Right cardiac atrium (tissue), 5 donors: Measurements from ENCODE around the gene TRIP10. TPM values are rescaled to one million over a fixed set of nuclear protein-coding genes. Genes with fewer than 3 reads are reported as not detected.
"Not testable (repeated sequence)": the region's sequence is repeated elsewhere in the genome, so short reads cannot be mapped to it uniquely, and the experiment has no call there.

Experiments
- ATAC-seq, 2 donors: fragments of 200-7000 bp; cut with Tn5 transposase; one replicate each; pipeline versions ENCODE4 v1.8.0 to v1.9.1; 2020; ENCODE audit warnings: moderate library complexity in 2 of 2, mild to moderate bottlenecking in 1 of 2
- DNase-seq, 3 donors: peaks; one replicate each; pipeline ENCODE4 v3.0.0-alpha.2; 2020
- H3K27ac ChIP-seq: one replicate; pipeline ENCODE4 v1.5.1; 2013; ENCODE audit warnings: mild to moderate bottlenecking, low read length, control low read depth, moderate library complexity
- H3K27me3 ChIP-seq: one replicate; pipeline ENCODE4 v1.6.1; 2013; ENCODE audit not compliant: control insufficient read depth, insufficient read depth
- H3K4me1 ChIP-seq: one replicate; pipeline ENCODE4 v1.6.1; 2013; ENCODE audit warnings: low read length; ENCODE audit not compliant: control insufficient read depth, insufficient read depth
- H3K4me3 ChIP-seq: one replicate; pipeline ENCODE4 v1.5.1; 2013; ENCODE audit warnings: low read length, control low read depth
- H3K9me3 ChIP-seq: one replicate; pipeline ENCODE4 v1.6.1; 2013; ENCODE audit warnings: low read length; ENCODE audit not compliant: control insufficient read depth
- WGBS: extraction: QIAGEN DNeasy Blood & Tissue Kit; methylation state at CpG from one replicate; pipeline ENCODE4 v1.1.7; 2013; 5-methylcytosine and 5-hydroxymethylcytosine counted together
- intact Hi-C, 4 donors: fragments of 100-400 bp; cut with DNase I; formaldehyde crosslinking; loops; one replicate each; pipeline versions ENCODE4 v1.11.0 to v1.14.0; 2022 to 2023
- polyA plus RNA-seq: library from polyadenylated mRNA; stranded (reverse); fragments of 200-250 nt; gene quantifications from one replicate; pipeline ENCODE4 v1.2.3, GENCODE V29; 2013
- total RNA-seq, 4 donors: library from RNA; stranded (reverse); fragmentation: NEBNext Ultra II Directional; extraction: Animal tissue kit (Norgen Biotek cat#: 25700); gene quantifications; one replicate each; pipeline ENCODE4 v1.2.1, GENCODE V29; 2021
- donor health status: healthy with polysubstance abuse.
- donor health status: DM: no; HTN: yes; CAD: no.
- donor health status: DM: no; HTN: no; CAD: no.
- donor health status: DM: no; HTN: yes; CAD: no; lungs with severe emphysema.
- donor health status: DM: yes; HTN: yes; CAD: no.

Gene TRIP10
- total and polyA plus RNA-seq, 5 donors = 68.8 to 92.6 (median 83.8) TPM

- Histone ChIP-seq H3K27me3 (no peaks in the 10 kb centered on the region), H3K4me3 (no peak overlapping the region), H3K9me3 (no peaks in the 10 kb centered on the region), H3K4me1 (no peaks in the 10 kb centered on the region), H3K27ac (no peak overlapping the region)
- no peak for ATAC-seq
- no peak for DNase-seq
- intact Hi-C loops = no loop called here
These were observed 39.5 kb upstream of the TRIP10 start for GRCh38 chr19:6699935-6700334.

- Histone ChIP-seq H3K4me1 (no peaks in the 10 kb centered on the region), H3K9me3 (no peaks in the 10 kb centered on the region), H3K27me3 (no peaks in the 10 kb centered on the region), H3K4me3 (no peak overlapping the region), H3K27ac (no peak overlapping the region)
- intact Hi-C loops = no loop called here
- WGBS = 85% methylated on average over 8 of the region's 8 CpGs
- DNase-seq = no peak
- ATAC-seq = no peak
These were observed 38.7 kb upstream of the TRIP10 start for GRCh38 chr19:6700586-6701316.

GRCh38 chr19:6705931-6706632, 33.4 kb upstream of the TRIP10 start:
- Histone ChIP-seq H3K4me1 (no peaks in the 10 kb centered on the region), H3K4me3 (no peak overlapping the region), H3K27ac (no peak overlapping the region), H3K27me3 (no peaks in the 10 kb centered on the region), H3K9me3 (no peaks in the 10 kb centered on the region)
- DNase-seq (peak in 1 of 3 donors; percentile 31), ATAC-seq (no peak)
- WGBS = 77% methylated on average over 11 of the region's 11 CpGs
- intact Hi-C loops = no loop called here

- no peaks in the 10 kb centered on the region for H3K4me1 ChIP-seq
- no peak overlapping the region for H3K4me3 ChIP-seq
- peak in 1 of 2 donors; percentile 23 for ATAC-seq
- no peaks in the 10 kb centered on the region for H3K27me3 ChIP-seq
- 53% methylated on average over 3 of the region's 3 CpGs for WGBS
- intact Hi-C loops = no loop called here
- no peak overlapping the region for H3K27ac ChIP-seq
- H3K9me3 ChIP-seq = no peaks in the 10 kb centered on the region
- DNase-seq = no peak
These were observed 32.9 kb upstream of the TRIP10 start for GRCh38 chr19:6706633-6706958.

- DNase-seq (peak in 1 of 3 donors; percentile 36), ATAC-seq (peak in 1 of 2 donors; percentile 14)
- no peaks in the 10 kb centered on the region for H3K4me1 ChIP-seq
- no peaks in the 10 kb centered on the region for H3K27me3 ChIP-seq
- no peaks in the 10 kb centered on the region for H3K9me3 ChIP-seq
- intact Hi-C loops = no loop called here
- H3K4me3 ChIP-seq = no peak overlapping the region
- H3K27ac ChIP-seq = no peak overlapping the region
- 82% methylated on average over 44 of the region's 44 CpGs for WGBS
These were observed 32.3 kb upstream of the TRIP10 start for GRCh38 chr19:6707011-6707657.

- DNase-seq (no peak), ATAC-seq (no peak)
- intact Hi-C loops = no loop called here
- H3K27ac ChIP-seq = no peak overlapping the region
- H3K27me3 ChIP-seq = no peaks in the 10 kb centered on the region
- H3K9me3 ChIP-seq = no peaks in the 10 kb centered on the region
- H3K4me3 ChIP-seq = no peak overlapping the region
- H3K4me1 ChIP-seq = no peaks in the 10 kb centered on the region
- whole genome bisulfite sequencing = 70% methylated on average over 16 of the region's 16 CpGs
These were observed 31.8 kb upstream of the TRIP10 start for GRCh38 chr19:6707658-6708018.

GRCh38 chr19:6708346-6708745, 31.1 kb upstream of the TRIP10 start:
- no peak overlapping the region for H3K27ac ChIP-seq
- no peaks in the 10 kb centered on the region for H3K27me3 ChIP-seq
- 71% methylated on average over 3 of the region's 3 CpGs for WGBS
- no peaks in the 10 kb centered on the region for H3K9me3 ChIP-seq
- H3K4me3 ChIP-seq = no peak overlapping the region
- no peak for DNase-seq
- no peaks in the 10 kb centered on the region for H3K4me1 ChIP-seq
- no peak for ATAC-seq
- intact Hi-C loops = no loop called here

- 79% methylated on average over 12 of the region's 12 CpGs for WGBS
- H3K4me1 ChIP-seq, H3K9me3 ChIP-seq, H3K4me3 ChIP-seq, H3K27me3 ChIP-seq, H3K27ac ChIP-seq, intact Hi-C loops, ATAC-seq, DNase-seq: not testable (repeated sequence)
These were observed 30.6 kb upstream of the TRIP10 start for GRCh38 chr19:6708913-6709312.

- intact Hi-C loops = no loop called here
- no peak for DNase-seq
- no peak for ATAC-seq
- Histone ChIP-seq H3K4me1 (no peaks in the 10 kb centered on the region), H3K4me3 (no peak overlapping the region), H3K9me3 (no peaks in the 10 kb centered on the region), H3K27me3 (no peaks in the 10 kb centered on the region), H3K27ac (no peak overlapping the region)
- WGBS = 52% methylated on average over 14 of the region's 14 CpGs
These were observed 29.9 kb upstream of the TRIP10 start for GRCh38 chr19:6709549-6709948.

GRCh38 chr19:6710273-6711077, 29.0 kb upstream of the TRIP10 start:
- H3K27me3 ChIP-seq = no peaks in the 10 kb centered on the region
- DNase-seq = peak in 1 of 3 donors; percentile 38
- H3K9me3 ChIP-seq = no peaks in the 10 kb centered on the region
- no peaks in the 10 kb centered on the region for H3K4me1 ChIP-seq
- no peak overlapping the region for H3K27ac ChIP-seq
- intact Hi-C loops = no loop called here
- no peak for ATAC-seq
- 19% methylated on average over 30 of the region's 30 CpGs for WGBS
- H3K4me3 ChIP-seq = no peak overlapping the region

GRCh38 chr19:6711078-6711361, 28.5 kb upstream of the TRIP10 start:
- intact Hi-C loops = no loop called here
- Histone ChIP-seq H3K4me1 (no peaks in the 10 kb centered on the region), H3K27me3 (no peaks in the 10 kb centered on the region), H3K9me3 (no peaks in the 10 kb centered on the region), H3K4me3 (no peak overlapping the region), H3K27ac (no peak overlapping the region)
- ATAC-seq (no peak), DNase-seq (no peak)
- 49% methylated on average over 9 of the region's 9 CpGs for WGBS
